ENCODE measurements around the gene ARID4B.
"Not testable (repeated sequence)": the region's sequence is repeated elsewhere in the genome, so short reads cannot be mapped to it uniquely, and the experiment has no call there.

Gene ARID4B

GRCh38 chr1:235327559-235328270 is at the start of gene ARID4B:
Gene ARID4B, minus strand, starts transcription at chr1:235328179. Its CDS starts 1,260 bp downstream, at chr1:235326919.
- DNase-seq = no peak

- no peak for DNase-seq
Observed at GRCh38 chr1:235375919-235376605, 48.1 kb upstream of the ARID4B start.

- DNase-seq = no peak
Observed at GRCh38 chr1:235369802-235370201, 41.8 kb upstream of the ARID4B start.

GRCh38 chr1:235368428-235368827 is 40.4 kb upstream of the ARID4B start:
- no peak for DNase-seq

GRCh38 chr1:235367000-235367908 is 39.3 kb upstream of the ARID4B start, which contains the start of gene TBCE:
Gene TBCE, plus strand, starts transcription at chr1:235367427. Its CDS starts 12,623 bp downstream, at chr1:235380050.
- peak; percentile 100 for DNase-seq

GRCh38 chr1:235366286-235366685 is 38.3 kb upstream of the ARID4B start:
- DNase-seq = no peak

GRCh38 chr1:235364189-235364588 is 36.2 kb upstream of the ARID4B start:
- not testable (repeated sequence) for DNase-seq

- DNase-seq = no peak
Observed at GRCh38 chr1:235358899-235359298, 30.9 kb upstream of the ARID4B start.

GRCh38 chr1:235357485-235358373 is 29.8 kb upstream of the ARID4B start:
- DNase-seq = peak; percentile 60

GRCh38 chr1:235351898-235352297 is 23.9 kb upstream of the ARID4B start:
- no peak for DNase-seq

GRCh38 chr1:235351441-235351840 is 23.5 kb upstream of the ARID4B start:
- no peak for DNase-seq

- DNase-seq = no peak
Observed at GRCh38 chr1:235343726-235344125, 15.7 kb upstream of the ARID4B start.

- DNase-seq = no peak
Observed at GRCh38 chr1:235342471-235342870, 14.5 kb upstream of the ARID4B start.

GRCh38 chr1:235342039-235342438 is 14.1 kb upstream of the ARID4B start:
- DNase-seq = no peak

GRCh38 chr1:235341334-235341733 is 13.4 kb upstream of the ARID4B start:
- DNase-seq = no peak

- no peak for DNase-seq
Observed at GRCh38 chr1:235339746-235340145, 11.8 kb upstream of the ARID4B start.

GRCh38 chr1:235336903-235337302 is 8.9 kb upstream of the ARID4B start:
- DNase-seq = no peak

GRCh38 chr1:235331401-235331800 is 3.4 kb upstream of the ARID4B start:
- no peak for DNase-seq

- DNase-seq = no peak
Observed at GRCh38 chr1:235330918-235331285, 2.9 kb upstream of the ARID4B start.

- DNase-seq = peak; percentile 74
Observed at GRCh38 chr1:235329139-235329902, 1.3 kb upstream of the ARID4B start.

Measured in islet precursor cell (in vitro differentiated cells).